ENCODE measurements around the gene NUDT2. TPM values are rescaled to one million over a fixed set of nuclear protein-coding genes. Genes with fewer than 3 reads are reported as not detected.

The NUDT2 gene
- total and polyA plus RNA-seq, 2 of the 4 experiments (the other 2 are of a cell fraction) = 36.6 to 45.0 TPM

GRCh38 chr9:34331196-34331595 is 1.8 kb downstream of the NUDT2 start:
- peaks cover 3% of the 10 kb centered on the region; the same call in 1 of the 2 replicates for H4K20me1 ChIP-seq (ENCODE audit: insufficient read depth, low read length)
- no CpG with 5 or more reads among the region's 1 CpG for WGBS, 2 experiments (ENCODE audit: extremely low coverage in 2 of 2, insufficient read length in 1 of 2)
- no peak overlapping the region for H3K56ac ChIP-seq (ENCODE audit: extremely low read depth, insufficient read depth, low read length)
- no peak overlapping the region for H3K14ac ChIP-seq (replicated peaks; ENCODE audit: low read depth, low read length)
- no peak overlapping the region for H2BK120ac ChIP-seq (ENCODE audit: low read depth, low read length)
- no peak overlapping the region for H4K8ac ChIP-seq (ENCODE audit: low read depth in 2 of 2, low read length in 2 of 2)
- no peaks in the 10 kb centered on the region for H3K36me3 ChIP-seq (ENCODE audit: control insufficient read depth, insufficient read depth, low read length)
- ATAC-seq (ENCODE audit: low read depth) (no peak), DNase-seq (no peak)
- H3K79me1 ChIP-seq (ENCODE audit: low read depth in 1 of 2, low read length in 2 of 2) = peaks cover 37 to 61% of the 10 kb centered on the region in 2 experiments
- no TSS peak for BruUV-seq (replicated peaks)
- intact Hi-C loops (cut with micrococcal nuclease) = loop anchor here (5.0 kb wide), 1 partner anchor 216 kb away; no protein-coding TSS in a partner anchor
- dilution Hi-C loops (cut with HindIII; ENCODE audit: low sequenced_read_pairs, unreplicated experiment) = no loop called here
- H3K9ac ChIP-seq (ENCODE audit: low read depth, low read length) = no peak overlapping the region
- H4K91ac ChIP-seq (ENCODE audit: insufficient read depth, low read depth, low read length) = no peak overlapping the region
- H2AFZ ChIP-seq (replicated peaks; ENCODE audit: low read length, poor library complexity) = no peak overlapping the region
- no peak overlapping the region for H2BK5ac ChIP-seq (ENCODE audit: low read depth, low read length, poor library complexity, severe bottlenecking)
- H3K27ac ChIP-seq (ENCODE audit: insufficient read depth, low read length) = no peak overlapping the region
- no peak overlapping the region for H2AK5ac ChIP-seq (ENCODE audit: low read depth, low read length)
- no peak overlapping the region for H2BK20ac ChIP-seq (ENCODE audit: low read depth, low read length)
- POLR2A ChIA-PET (ENCODE audit: unreplicated experiment) = no interaction called here
- no peak overlapping the region for H3K23ac ChIP-seq (ENCODE audit: low read depth, low read length)
- H3K4ac ChIP-seq (ENCODE audit: low read depth, low read length) = no peak overlapping the region
- no peak overlapping the region for H2BK15ac ChIP-seq (ENCODE audit: low read depth, low read length)
- no peak overlapping the region for H2AK9ac ChIP-seq (replicated peaks; ENCODE audit: low read depth, low read length, poor library complexity)
- no peak overlapping the region for H3K4me3 ChIP-seq (ENCODE audit: insufficient read depth, low read depth, low read length)
- TF ChIP-seq POLR2A (IDR thresholded peaks at IDR 0.05; ENCODE audit: low read depth, low read length) = no peak
- no peak for TF ChIP-seq MAFK (IDR thresholded peaks at IDR 0.05; ENCODE audit: low read depth, low read length)
- TF ChIP-seq ELK1 (IDR thresholded peaks at IDR 0.05; ENCODE audit: borderline replicate concordance, low read depth, low read length) = no peak
- TF ChIP-seq FOS (IDR thresholded peaks at IDR 0.05; ENCODE audit: low read depth, low read length) = no peak
- no peaks in the 10 kb centered on the region for H3K27me3 ChIP-seq (ENCODE audit: control insufficient read depth, insufficient read depth, low read length)
- H3K4me1 ChIP-seq (ENCODE audit: control insufficient read depth, insufficient read depth, low read length) = peaks cover 3% of the 10 kb centered on the region; the same call in 1 of the 2 replicates
- in situ Hi-C loops (cut with MboI; ENCODE audit: low sequenced_read_pairs) = no loop called here
- no peak overlapping the region for H3K4me2 ChIP-seq (ENCODE audit: low read depth, low read length)
- CTCF ChIA-PET = interaction anchor here (0.6 to 1.6 kb wide), 2 partner anchors 48 to 78 kb away, joined by 3 to 4 read pairs; no protein-coding TSS in a partner anchor
- no peaks in the 10 kb centered on the region for H3K9me1 ChIP-seq (ENCODE audit: insufficient read depth, low read length)
- no peaks in the 10 kb centered on the region for H3K9me3 ChIP-seq (ENCODE audit: control insufficient read depth, insufficient read depth, low read length)
- no peak overlapping the region for H4K5ac ChIP-seq (ENCODE audit: low read depth, low read length)
- no peak overlapping the region for H3K18ac ChIP-seq (ENCODE audit: low read depth, low read length)
